Thyroid gland (tissue), 4 donors: ENCODE measurements around the gene DNAJB2.

ENCODE experiments used
- POLR2A ChIP-seq, 2 donors: fragments of 450-650 bp; IDR thresholded peaks; one replicate each; pipeline ENCODE4 v1.6.1; 2017; ENCODE audit warnings: antibody characterized with exemption in 2 of 2, mild to moderate bottlenecking in 2 of 2, moderate library complexity in 1 of 2
- TF ChIP-seq, protein P1 (sequence below), 6 experiments: fragments of 200-600 bp in 3 of 6; fragments of 450-650 bp in 3 of 6; sonication (generic) in 3 of 6; IDR thresholded peaks; one replicate each; pipeline ENCODE4 v1.5.1; 2016 to 2019; ENCODE audit warnings: antibody characterized with exemption in 6 of 6, mild to moderate bottlenecking in 2 of 6, inconsistent platforms in 1 of 6, moderate library complexity in 1 of 6

DNA sequence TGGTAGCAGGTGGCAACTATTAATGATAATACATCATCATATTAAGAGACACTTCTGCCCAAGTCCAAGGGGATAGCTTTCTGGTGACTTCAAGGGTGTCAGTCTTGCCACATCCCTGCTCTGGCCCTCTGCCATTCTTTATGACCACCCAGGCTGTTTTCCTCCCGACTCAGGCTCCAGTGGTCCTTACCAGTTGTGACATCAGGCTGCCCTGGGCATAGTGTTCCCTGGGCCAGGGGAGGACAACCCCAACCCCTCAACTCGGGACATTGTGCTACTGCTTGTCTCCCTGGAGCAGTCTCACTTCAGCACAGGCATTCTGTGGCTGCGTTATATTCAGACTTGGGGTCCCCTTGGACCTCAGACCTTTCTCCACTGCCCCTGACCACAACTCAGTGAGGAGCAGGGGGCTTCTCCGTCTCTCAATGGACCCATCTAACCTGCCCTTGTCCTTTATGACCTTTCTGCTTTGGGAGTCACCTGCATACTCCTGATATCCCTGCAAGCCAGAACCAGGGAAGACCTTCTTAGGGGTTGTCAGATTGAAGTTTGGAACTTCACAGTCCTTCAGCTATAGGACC is 12.8 kb downstream of the DNAJB2 start:
- TF ChIP-seq, protein P1, sequence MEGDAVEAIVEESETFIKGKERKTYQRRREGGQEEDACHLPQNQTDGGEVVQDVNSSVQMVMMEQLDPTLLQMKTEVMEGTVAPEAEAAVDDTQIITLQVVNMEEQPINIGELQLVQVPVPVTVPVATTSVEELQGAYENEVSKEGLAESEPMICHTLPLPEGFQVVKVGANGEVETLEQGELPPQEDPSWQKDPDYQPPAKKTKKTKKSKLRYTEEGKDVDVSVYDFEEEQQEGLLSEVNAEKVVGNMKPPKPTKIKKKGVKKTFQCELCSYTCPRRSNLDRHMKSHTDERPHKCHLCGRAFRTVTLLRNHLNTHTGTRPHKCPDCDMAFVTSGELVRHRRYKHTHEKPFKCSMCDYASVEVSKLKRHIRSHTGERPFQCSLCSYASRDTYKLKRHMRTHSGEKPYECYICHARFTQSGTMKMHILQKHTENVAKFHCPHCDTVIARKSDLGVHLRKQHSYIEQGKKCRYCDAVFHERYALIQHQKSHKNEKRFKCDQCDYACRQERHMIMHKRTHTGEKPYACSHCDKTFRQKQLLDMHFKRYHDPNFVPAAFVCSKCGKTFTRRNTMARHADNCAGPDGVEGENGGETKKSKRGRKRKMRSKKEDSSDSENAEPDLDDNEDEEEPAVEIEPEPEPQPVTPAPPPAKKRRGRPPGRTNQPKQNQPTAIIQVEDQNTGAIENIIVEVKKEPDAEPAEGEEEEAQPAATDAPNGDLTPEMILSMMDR (IDR thresholded peaks at IDR 0.05): no peak
- TF ChIP-seq POLR2A (IDR thresholded peaks at IDR 0.05): no peak
